HL-60 (cell line): ENCODE data around the gene LIN7B.

Experiments used
- DNase-seq, 2 experiments: peaks; one replicate each; pipeline ENCODE4 v3.0.0-alpha.2; 2010 to 2020; ENCODE audit warnings: low read depth in 1 of 2, low spot score in 1 of 2
- H3K27ac ChIP-seq: fragments of 250-450 bp; sonication (Bioruptor Pico); replicated peaks from 2 replicates; pipeline ENCODE4 v1.5.1; 2020; ENCODE audit warnings: mild to moderate bottlenecking, moderate library complexity
- H3K27me3 ChIP-seq: fragments of 250-450 bp; sonication (Bioruptor Pico); 2 replicates; pipeline ENCODE4 v1.5.1; 2021; ENCODE audit warnings: mild to moderate bottlenecking, moderate library complexity; ENCODE audit not compliant: insufficient read depth, poor library complexity, severe bottlenecking
- H3K4me3 ChIP-seq: replicated peaks from 2 replicates; pipeline ENCODE4 v1.5.1; 2011; ENCODE audit warnings: mild to moderate bottlenecking, control low read depth, low read length; ENCODE audit not compliant: insufficient read depth
- CTCF ChIP-seq: IDR thresholded peaks from one replicate; pipeline ENCODE4 v1.5.1; 2011; ENCODE audit warnings: low read length, control low read depth, inconsistent platforms; ENCODE audit not compliant: insufficient read depth
- GABPA ChIP-seq: IDR thresholded peaks from 2 replicates; pipeline ENCODE4 v1.6.1; 2012; ENCODE audit warnings: low read depth
- POLR2AphosphoS5 ChIP-seq: IDR thresholded peaks from 2 replicates; pipeline ENCODE4 v1.6.1; 2012; ENCODE audit warnings: low read depth
- SPI1 ChIP-seq: IDR thresholded peaks from 2 replicates; pipeline ENCODE4 v1.6.1; 2012; ENCODE audit warnings: low read depth, mild to moderate bottlenecking, borderline replicate concordance
- TF ChIP-seq, protein P1 (sequence below): IDR thresholded peaks from 2 replicates; pipeline ENCODE4 v1.6.1; 2012; ENCODE audit warnings: low read depth; ENCODE audit not compliant: insufficient replicate concordance

The LIN7B gene

DNA sequence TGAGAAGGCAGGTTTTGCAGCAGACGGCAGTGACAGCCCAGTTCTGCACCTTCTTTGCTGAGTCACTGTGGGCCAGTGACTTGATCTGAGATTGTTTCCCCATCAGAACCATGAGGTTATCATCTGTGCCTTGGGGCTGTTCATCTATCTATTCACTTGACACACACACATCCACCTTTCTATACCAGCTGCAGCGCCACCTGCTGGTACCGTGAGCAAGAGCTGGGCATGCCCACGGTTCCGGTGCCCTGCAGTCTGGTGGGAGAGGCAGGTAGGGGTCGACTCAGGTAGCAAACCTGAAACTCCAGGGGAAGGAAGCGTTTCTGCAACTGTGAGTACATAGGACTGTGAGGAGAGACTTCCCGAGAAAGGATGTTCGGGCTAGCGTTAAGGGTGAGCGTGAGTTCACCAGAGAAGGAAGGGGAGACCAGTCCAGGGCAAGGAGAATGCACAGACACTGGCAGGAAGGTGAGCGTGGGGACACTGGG is 7.5 kb upstream of the LIN7B start:
- no peak for TF ChIP-seq SPI1
- TF ChIP-seq GABPA, result no peak
- peak; percentile 46; the same call in 1 of the 2 replicates for TF ChIP-seq POLR2AphosphoS5
- TF ChIP-seq CTCF, result peak; percentile 85
- Histone ChIP-seq H3K27me3 (no peaks in the 10 kb centered on the region), H3K4me3 (no peak overlapping the region), H3K27ac (no peak overlapping the region)
- DNase-seq, result peak in 1 of 2 experiments; percentile 61

DNA sequence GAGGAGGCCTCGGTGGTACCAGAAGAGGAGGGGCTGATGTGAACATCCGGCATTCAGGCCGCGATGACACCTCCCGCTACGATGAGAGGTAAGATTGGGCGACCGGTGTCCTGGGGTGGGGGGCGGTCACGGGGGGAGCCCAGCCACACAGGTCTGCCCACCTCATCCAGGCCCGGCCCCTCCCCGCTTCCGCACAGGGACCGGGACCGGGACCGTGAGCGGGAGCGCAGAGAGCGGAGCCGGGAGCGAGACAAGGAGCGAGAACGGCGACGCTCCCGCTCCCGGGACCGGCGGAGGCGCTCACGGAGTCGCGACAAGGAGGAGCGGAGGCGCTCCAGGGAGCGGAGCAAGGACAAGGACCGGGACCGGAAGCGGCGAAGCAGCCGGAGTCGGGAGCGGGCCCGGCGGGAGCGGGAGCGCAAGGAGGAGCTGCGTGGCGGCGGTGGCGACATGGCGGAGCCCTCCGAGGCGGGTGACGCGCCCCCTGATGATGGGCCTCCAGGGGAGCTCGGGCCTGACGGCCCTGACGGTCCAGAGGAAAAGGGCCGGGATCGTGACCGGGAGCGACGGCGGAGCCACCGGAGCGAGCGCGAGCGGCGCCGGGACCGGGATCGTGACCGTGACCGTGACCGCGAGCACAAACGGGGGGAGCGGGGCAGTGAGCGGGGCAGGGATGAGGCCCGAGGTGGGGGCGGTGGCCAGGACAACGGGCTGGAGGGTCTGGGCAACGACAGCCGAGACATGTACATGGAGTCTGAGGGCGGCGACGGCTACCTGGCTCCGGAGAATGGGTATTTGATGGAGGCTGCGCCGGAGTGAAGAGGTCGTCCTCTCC is 6.3 kb upstream of the LIN7B start:
- no peak overlapping the region for H3K4me3 ChIP-seq
- DNase-seq, result no peak
- no peak for TF ChIP-seq GABPA
- no peak for TF ChIP-seq CTCF
- TF ChIP-seq POLR2AphosphoS5, result no peak
- TF ChIP-seq SPI1, result no peak
- H3K27me3 ChIP-seq, result no peaks in the 10 kb centered on the region
- no peak overlapping the region for H3K27ac ChIP-seq

GRCh38 chr19:49109051-49109450 is 5.1 kb upstream of the LIN7B start:
- Histone ChIP-seq H3K4me3 (no peak overlapping the region), H3K27me3 (no peaks in the 10 kb centered on the region), H3K27ac (no peak overlapping the region)
- DNase-seq, result no peak
- no peak for TF ChIP-seq SPI1
- TF ChIP-seq, protein P1, sequence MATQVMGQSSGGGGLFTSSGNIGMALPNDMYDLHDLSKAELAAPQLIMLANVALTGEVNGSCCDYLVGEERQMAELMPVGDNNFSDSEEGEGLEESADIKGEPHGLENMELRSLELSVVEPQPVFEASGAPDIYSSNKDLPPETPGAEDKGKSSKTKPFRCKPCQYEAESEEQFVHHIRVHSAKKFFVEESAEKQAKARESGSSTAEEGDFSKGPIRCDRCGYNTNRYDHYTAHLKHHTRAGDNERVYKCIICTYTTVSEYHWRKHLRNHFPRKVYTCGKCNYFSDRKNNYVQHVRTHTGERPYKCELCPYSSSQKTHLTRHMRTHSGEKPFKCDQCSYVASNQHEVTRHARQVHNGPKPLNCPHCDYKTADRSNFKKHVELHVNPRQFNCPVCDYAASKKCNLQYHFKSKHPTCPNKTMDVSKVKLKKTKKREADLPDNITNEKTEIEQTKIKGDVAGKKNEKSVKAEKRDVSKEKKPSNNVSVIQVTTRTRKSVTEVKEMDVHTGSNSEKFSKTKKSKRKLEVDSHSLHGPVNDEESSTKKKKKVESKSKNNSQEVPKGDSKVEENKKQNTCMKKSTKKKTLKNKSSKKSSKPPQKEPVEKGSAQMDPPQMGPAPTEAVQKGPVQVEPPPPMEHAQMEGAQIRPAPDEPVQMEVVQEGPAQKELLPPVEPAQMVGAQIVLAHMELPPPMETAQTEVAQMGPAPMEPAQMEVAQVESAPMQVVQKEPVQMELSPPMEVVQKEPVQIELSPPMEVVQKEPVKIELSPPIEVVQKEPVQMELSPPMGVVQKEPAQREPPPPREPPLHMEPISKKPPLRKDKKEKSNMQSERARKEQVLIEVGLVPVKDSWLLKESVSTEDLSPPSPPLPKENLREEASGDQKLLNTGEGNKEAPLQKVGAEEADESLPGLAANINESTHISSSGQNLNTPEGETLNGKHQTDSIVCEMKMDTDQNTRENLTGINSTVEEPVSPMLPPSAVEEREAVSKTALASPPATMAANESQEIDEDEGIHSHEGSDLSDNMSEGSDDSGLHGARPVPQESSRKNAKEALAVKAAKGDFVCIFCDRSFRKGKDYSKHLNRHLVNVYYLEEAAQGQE, result no peak
- TF ChIP-seq POLR2AphosphoS5, result no peak; the same call in 1 of the 2 replicates
- no peak for TF ChIP-seq CTCF
- no peak for TF ChIP-seq GABPA

DNA sequence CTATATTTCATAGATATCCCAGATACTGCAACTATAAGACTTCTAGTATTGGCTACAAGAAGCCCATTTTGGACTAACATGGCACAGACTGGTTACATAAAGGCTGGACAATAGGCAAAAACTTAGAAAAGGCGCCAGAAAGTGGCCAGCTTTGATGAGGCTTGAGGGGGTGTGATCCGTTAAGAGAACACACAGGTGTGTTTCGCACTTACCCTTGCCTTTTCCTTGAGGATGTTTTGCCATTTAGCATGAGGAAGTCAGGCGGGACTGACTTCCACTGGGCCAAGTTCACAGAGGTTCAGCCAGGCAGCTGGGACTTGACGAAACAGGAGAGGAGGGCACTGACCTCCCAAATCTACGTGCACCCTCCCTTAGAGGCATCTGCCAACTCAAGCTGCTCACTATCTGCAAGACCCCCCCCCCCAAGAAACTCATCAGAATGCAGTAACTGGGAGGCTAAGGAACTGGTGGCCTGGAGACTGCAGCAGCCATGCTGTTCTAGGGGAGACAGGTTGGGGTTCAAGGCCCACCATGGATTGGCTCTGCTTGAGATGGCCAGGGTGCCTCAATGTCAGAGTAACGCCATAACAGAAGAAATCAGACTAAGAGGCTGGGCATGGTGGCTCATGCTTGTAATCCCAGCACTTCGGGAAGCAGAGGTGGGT is 4.5 kb upstream of the LIN7B start:
- H3K4me3 ChIP-seq, result no peak overlapping the region
- no peak overlapping the region for H3K27ac ChIP-seq
- no peak for TF ChIP-seq SPI1
- no peak for TF ChIP-seq POLR2AphosphoS5
- TF ChIP-seq GABPA, result no peak
- TF ChIP-seq, protein P1, result no peak
- TF ChIP-seq CTCF, result no peak
- no peak for DNase-seq
- no peaks in the 10 kb centered on the region for H3K27me3 ChIP-seq
